ENCODE results near the gene TEX13D.
"Not testable (repeated sequence)": the region's sequence is repeated elsewhere in the genome, so short reads cannot be mapped to it uniquely, and the experiment has no call there.

TEX13D gene

GRCh38 chrX:124328765-124329164 is 3.7 kb upstream of the TEX13D start:
- Histone ChIP-seq H2AFZ (ENCODE audit: low read depth, low read length) (no peak overlapping the region), H3K79me2 (ENCODE audit: insufficient read depth, low read length) (no peaks in the 10 kb centered on the region), H3K27ac (ENCODE audit: low read length) (no peak overlapping the region), H3K4me2 (ENCODE audit: insufficient read depth, low read length) (no peak overlapping the region), H3K27me3 (ENCODE audit: insufficient read depth, low read length, poor library complexity) (no peaks in the 10 kb centered on the region), H3K4me1 (ENCODE audit: insufficient read depth, low read length) (no peaks in the 10 kb centered on the region), H3K36me3 (ENCODE audit: insufficient read depth, low read length) (no peaks in the 10 kb centered on the region), H3K9ac (ENCODE audit: low read depth, low read length) (no peak overlapping the region), H3K4me3 (ENCODE audit: low read depth in 1 of 2, low read length in 2 of 2) (no peak overlapping the region), H3K9me3 (ENCODE audit: insufficient read depth, low read length, severe bottlenecking) (no peaks in the 10 kb centered on the region), H4K20me1 (ENCODE audit: insufficient read depth, low read length) (no peaks in the 10 kb centered on the region)
- no peak for DNase-seq
- no peak for TF ChIP-seq EZH2 (IDR thresholded peaks at IDR 0.05; ENCODE audit: borderline replicate concordance, low read depth, low read length, severe bottlenecking)
- TF ChIP-seq CTCF (IDR thresholded peaks at IDR 0.05; ENCODE audit: borderline replicate concordance, extremely low read depth, low read length, poor library complexity, severe bottlenecking): no peak
- no peak for ATAC-seq (ENCODE audit: insufficient read depth, low read depth)

DNA sequence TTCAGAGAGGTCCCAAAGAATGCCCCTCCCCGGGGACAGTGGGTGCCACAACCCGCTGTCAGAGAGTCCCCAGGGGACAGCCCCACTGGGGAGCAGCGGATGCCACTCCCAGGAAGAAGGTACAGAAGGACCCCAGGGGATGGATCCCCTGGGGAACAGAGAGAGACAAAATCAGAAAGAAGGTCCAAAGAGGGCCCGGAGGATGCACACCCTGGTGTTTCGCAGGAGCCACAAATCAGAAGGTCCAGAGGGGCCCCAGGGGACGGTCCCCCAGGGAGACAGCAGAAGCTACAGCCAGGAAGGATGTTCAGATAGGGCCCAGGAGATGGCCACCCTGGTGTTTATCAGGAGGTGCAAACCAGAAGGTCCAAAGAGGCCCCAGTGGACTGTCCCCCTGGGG is 1.4 kb downstream of the TEX13D start:
- TF ChIP-seq CTCF (IDR thresholded peaks at IDR 0.05; ENCODE audit: borderline replicate concordance, extremely low read depth, low read length, poor library complexity, severe bottlenecking): no peak
- no peak for TF ChIP-seq EZH2 (IDR thresholded peaks at IDR 0.05; ENCODE audit: borderline replicate concordance, low read depth, low read length, severe bottlenecking)
- Histone ChIP-seq H3K4me2 (ENCODE audit: insufficient read depth, low read length) (no peak overlapping the region), H3K9ac (ENCODE audit: low read depth, low read length) (no peak overlapping the region), H3K4me1 (ENCODE audit: insufficient read depth, low read length) (no peaks in the 10 kb centered on the region), H3K27me3 (ENCODE audit: insufficient read depth, low read length, poor library complexity) (no peaks in the 10 kb centered on the region), H2AFZ (ENCODE audit: low read depth, low read length) (no peak overlapping the region), H3K9me3 (ENCODE audit: insufficient read depth, low read length, severe bottlenecking) (no peaks in the 10 kb centered on the region), H3K79me2 (ENCODE audit: insufficient read depth, low read length) (no peaks in the 10 kb centered on the region), H3K36me3 (ENCODE audit: insufficient read depth, low read length) (no peaks in the 10 kb centered on the region), H3K4me3 (ENCODE audit: low read depth in 1 of 2, low read length in 2 of 2) (no peak overlapping the region), H4K20me1 (ENCODE audit: insufficient read depth, low read length) (no peaks in the 10 kb centered on the region), H3K27ac (ENCODE audit: low read length) (no peak overlapping the region)
- DNase-seq: no peak
- no peak for ATAC-seq (ENCODE audit: insufficient read depth, low read depth)

DNA sequence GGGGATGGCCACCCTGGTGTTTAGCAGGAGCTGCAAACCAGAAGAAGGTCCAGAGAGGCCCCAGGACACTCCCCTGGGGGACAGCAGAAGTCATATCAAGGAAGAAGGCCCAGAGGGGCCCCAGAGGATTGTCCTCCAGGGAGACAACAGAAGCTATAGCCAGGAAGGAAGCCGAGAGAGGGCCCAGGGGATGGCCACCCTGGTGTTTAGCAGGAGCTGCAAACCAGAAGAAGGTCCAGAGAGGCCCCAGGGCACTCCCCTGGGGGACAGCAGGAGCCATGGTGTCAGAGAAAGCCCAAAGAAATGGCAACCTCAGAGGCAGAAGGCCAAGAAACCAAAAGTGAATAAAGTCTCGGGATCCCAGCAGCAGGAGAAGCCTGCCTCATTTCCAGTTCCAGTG is 2.1 kb downstream of the TEX13D start:
- not testable (repeated sequence) for H3K9ac ChIP-seq (ENCODE audit: low read depth, low read length); H3K27ac ChIP-seq (ENCODE audit: low read length); H3K4me2 ChIP-seq (ENCODE audit: insufficient read depth, low read length); H3K79me2 ChIP-seq (ENCODE audit: insufficient read depth, low read length); H4K20me1 ChIP-seq (ENCODE audit: insufficient read depth, low read length); H2AFZ ChIP-seq (ENCODE audit: low read depth, low read length); H3K36me3 ChIP-seq (ENCODE audit: insufficient read depth, low read length); H3K4me1 ChIP-seq (ENCODE audit: insufficient read depth, low read length); H3K9me3 ChIP-seq (ENCODE audit: insufficient read depth, low read length, severe bottlenecking); ATAC-seq (ENCODE audit: insufficient read depth, low read depth); DNase-seq; H3K27me3 ChIP-seq (ENCODE audit: insufficient read depth, low read length, poor library complexity); H3K4me3 ChIP-seq (ENCODE audit: low read depth in 1 of 2, low read length in 2 of 2)

GRCh38 chrX:124335598-124335997 is 3.1 kb downstream of the TEX13D start:
- H3K79me2 ChIP-seq (ENCODE audit: insufficient read depth, low read length): no peaks in the 10 kb centered on the region
- no peaks in the 10 kb centered on the region for H3K36me3 ChIP-seq (ENCODE audit: insufficient read depth, low read length)
- no peaks in the 10 kb centered on the region for H3K9me3 ChIP-seq (ENCODE audit: insufficient read depth, low read length, severe bottlenecking)
- no peak overlapping the region for H3K4me2 ChIP-seq (ENCODE audit: insufficient read depth, low read length)
- H3K4me3 ChIP-seq (ENCODE audit: low read depth in 1 of 2, low read length in 2 of 2): no peak overlapping the region
- peak overlapping the region; percentile 29; the same call in 1 of the 2 replicates for H2AFZ ChIP-seq (ENCODE audit: low read depth, low read length)
- no peaks in the 10 kb centered on the region for H3K4me1 ChIP-seq (ENCODE audit: insufficient read depth, low read length)
- no peak for TF ChIP-seq CTCF (IDR thresholded peaks at IDR 0.05; ENCODE audit: borderline replicate concordance, extremely low read depth, low read length, poor library complexity, severe bottlenecking)
- TF ChIP-seq EZH2 (IDR thresholded peaks at IDR 0.05; ENCODE audit: borderline replicate concordance, low read depth, low read length, severe bottlenecking): no peak
- no peak overlapping the region for H3K9ac ChIP-seq (ENCODE audit: low read depth, low read length)
- H3K27ac ChIP-seq (ENCODE audit: low read length): no peak overlapping the region
- DNase-seq (no peak), ATAC-seq (ENCODE audit: insufficient read depth, low read depth) (0 out of 3 replicates have a peak, but pooled peaks have one; percentile 39)
- no peaks in the 10 kb centered on the region for H3K27me3 ChIP-seq (ENCODE audit: insufficient read depth, low read length, poor library complexity)
- no peaks in the 10 kb centered on the region for H4K20me1 ChIP-seq (ENCODE audit: insufficient read depth, low read length)

All from DND-41 (cell line).